Cardiac muscle cell (in vitro differentiated cells and primary cell): Measurements from ENCODE around the gene CFAP92. TPM values are rescaled to one million over a fixed set of nuclear protein-coding genes. Genes with fewer than 3 reads are reported as not detected.

Experiments used
- DNase-seq, 2 donors: peaks; one replicate each; pipeline versions ENCODE4 v3.0.0 to v3.0.0-alpha.2; 2010 to 2017; ENCODE audit warnings: low read depth in 1 of 2, low spot score in 1 of 2
- H3K27ac ChIP-seq: fragments of 200-600 bp; sonication (generic); 2 replicates; pipeline ENCODE4 v1.5.1; 2016
- H3K27me3 ChIP-seq: fragments of 200-600 bp; sonication (generic); 2 replicates; pipeline ENCODE4 v1.6.0; 2016; ENCODE audit warnings: control low read depth
- H3K36me3 ChIP-seq: fragments of 200-600 bp; sonication (generic); 2 replicates; pipeline ENCODE4 v1.5.1; 2016; ENCODE audit warnings: control low read depth
- H3K4me1 ChIP-seq: fragments of 200-600 bp; sonication (generic); 2 replicates; pipeline ENCODE4 v1.8.1; 2017; ENCODE audit warnings: low read depth, mild to moderate bottlenecking, mixed run types
- H3K4me3 ChIP-seq: fragments of 200-600 bp; sonication (generic); 2 replicates; pipeline ENCODE4 v1.5.1; 2016; ENCODE audit warnings: mild to moderate bottlenecking
- H3K9me3 ChIP-seq: fragments of 200-600 bp; sonication (generic); 2 replicates; pipeline ENCODE4 v1.5.1; 2017; ENCODE audit warnings: low read depth, mild to moderate bottlenecking, control low read depth
- CTCF ChIP-seq: IDR thresholded peaks from 2 replicates; pipeline ENCODE4 v1.5.1; 2012; ENCODE audit warnings: low read depth, mild to moderate bottlenecking, low read length
- polyA plus RNA-seq: library from polyadenylated mRNA; unstranded; fragments of >200 nt; fragmentation: Nextera tagmentation; extraction: Ambion mirVana; gene quantifications from 2 replicates; pipeline ENCODE4 v1.2.1, GENCODE V29; 2016
- total RNA-seq: library from RNA; depleted of rRNA; stranded (reverse); fragments of >200 nt; gene quantifications from 2 replicates; pipeline ENCODE4 v1.2.3, GENCODE V29; 2016

The CFAP92 gene
- total and polyA plus RNA-seq, 2 experiments from 2014 or later: 0.60 to 0.95 TPM

- no peak for TF ChIP-seq CTCF
- Histone ChIP-seq H3K9me3 (no peaks in the 10 kb centered on the region), H3K4me1 (no peaks in the 10 kb centered on the region), H3K4me3 (no peak overlapping the region), H3K27ac (no peak overlapping the region), H3K36me3 (no peaks in the 10 kb centered on the region), H3K27me3 (no peaks in the 10 kb centered on the region)
- DNase-seq: no peak
These were observed 39.9 kb upstream of the CFAP92 start for GRCh38 chr3:129033633-129034321.

- no peak for DNase-seq
- H3K27me3 ChIP-seq: no peaks in the 10 kb centered on the region
These were observed 39.3 kb upstream of the CFAP92 start for GRCh38 chr3:129033151-129033550.

GRCh38 chr3:129032716-129033115 lies 38.8 kb upstream of the CFAP92 start:
- Histone ChIP-seq H3K9me3 (no peaks in the 10 kb centered on the region), H3K27me3 (no peaks in the 10 kb centered on the region), H3K4me1 (no peaks in the 10 kb centered on the region), H3K36me3 (no peaks in the 10 kb centered on the region), H3K27ac (no peak overlapping the region), H3K4me3 (no peak overlapping the region)
- no peak for TF ChIP-seq CTCF
- no peak for DNase-seq

More at GRCh38 chr3:129033151-129033550, 39.3 kb upstream of the CFAP92 start:
- no peaks in the 10 kb centered on the region for H3K9me3 ChIP-seq
- no peak overlapping the region for H3K27ac ChIP-seq
- TF ChIP-seq CTCF: no peak
- H3K4me1 ChIP-seq: no peaks in the 10 kb centered on the region
- H3K4me3 ChIP-seq: no peak overlapping the region
- no peaks in the 10 kb centered on the region for H3K36me3 ChIP-seq

GRCh38 chr3:129031476-129032215 lies 37.8 kb upstream of the CFAP92 start:
- H3K9me3 ChIP-seq: no peaks in the 10 kb centered on the region
- no peaks in the 10 kb centered on the region for H3K27me3 ChIP-seq
- H3K27ac ChIP-seq: no peak overlapping the region
- H3K4me3 ChIP-seq: no peak overlapping the region
- no peak for TF ChIP-seq CTCF
- no peak for DNase-seq
- no peaks in the 10 kb centered on the region for H3K36me3 ChIP-seq
- H3K4me1 ChIP-seq: no peaks in the 10 kb centered on the region

GRCh38 chr3:129030611-129031010 lies 36.7 kb upstream of the CFAP92 start:
- Histone ChIP-seq H3K36me3 (no peaks in the 10 kb centered on the region), H3K27ac (no peak overlapping the region), H3K4me1 (no peaks in the 10 kb centered on the region), H3K27me3 (no peaks in the 10 kb centered on the region), H3K4me3 (no peak overlapping the region), H3K9me3 (no peaks in the 10 kb centered on the region)
- DNase-seq: no peak
- no peak for TF ChIP-seq CTCF
